Measurements from ENCODE around the gene CMTM8.

The CMTM8 gene

GRCh38 chr3:32256206-32256605 is 17.7 kb downstream of the CMTM8 start:
- H3K9ac ChIP-seq (ENCODE audit: low read depth, low read length) = no peak overlapping the region
- H3K36me3 ChIP-seq (ENCODE audit: control insufficient read depth, insufficient read depth, low read length) = no peaks in the 10 kb centered on the region
- no peaks in the 10 kb centered on the region for H3K4me1 ChIP-seq (ENCODE audit: control insufficient read depth, insufficient read depth, low read length)
- no peaks in the 10 kb centered on the region for H3K9me3 ChIP-seq (ENCODE audit: control insufficient read depth, insufficient read depth, low read length)
- no peaks in the 10 kb centered on the region for H3K27me3 ChIP-seq (ENCODE audit: control insufficient read depth, insufficient read depth, low read length)
- no peak overlapping the region for H3K4me3 ChIP-seq (ENCODE audit: low read depth, low read length)

GRCh38 chr3:32257042-32257441 is 18.6 kb downstream of the CMTM8 start:
- no peaks in the 10 kb centered on the region for H3K27me3 ChIP-seq (ENCODE audit: control insufficient read depth, insufficient read depth, low read length)

GRCh38 chr3:32257641-32258438 is 19.4 kb downstream of the CMTM8 start:
- Histone ChIP-seq H3K36me3 (ENCODE audit: control insufficient read depth, insufficient read depth, low read length) (no peaks in the 10 kb centered on the region), H3K4me3 (ENCODE audit: low read depth, low read length) (no peak overlapping the region), H3K4me1 (ENCODE audit: control insufficient read depth, insufficient read depth, low read length) (no peaks in the 10 kb centered on the region), H3K27me3 (ENCODE audit: control insufficient read depth, insufficient read depth, low read length) (no peaks in the 10 kb centered on the region), H3K9me3 (ENCODE audit: control insufficient read depth, insufficient read depth, low read length) (no peaks in the 10 kb centered on the region), H3K9ac (ENCODE audit: low read depth, low read length) (no peak overlapping the region)

More at GRCh38 chr3:32257042-32257441, 18.6 kb downstream of the CMTM8 start:
- Histone ChIP-seq H3K4me3 (ENCODE audit: low read depth, low read length) (no peak overlapping the region), H3K9me3 (ENCODE audit: control insufficient read depth, insufficient read depth, low read length) (no peaks in the 10 kb centered on the region), H3K36me3 (ENCODE audit: control insufficient read depth, insufficient read depth, low read length) (no peaks in the 10 kb centered on the region), H3K4me1 (ENCODE audit: control insufficient read depth, insufficient read depth, low read length) (no peaks in the 10 kb centered on the region), H3K9ac (ENCODE audit: low read depth, low read length) (no peak overlapping the region)

- no peaks in the 10 kb centered on the region for H3K4me1 ChIP-seq (ENCODE audit: control insufficient read depth, insufficient read depth, low read length)
- H3K9ac ChIP-seq (ENCODE audit: low read depth, low read length) = no peak overlapping the region
- no peaks in the 10 kb centered on the region for H3K36me3 ChIP-seq (ENCODE audit: control insufficient read depth, insufficient read depth, low read length)
- no peak overlapping the region for H3K4me3 ChIP-seq (ENCODE audit: low read depth, low read length)
- no peaks in the 10 kb centered on the region for H3K9me3 ChIP-seq (ENCODE audit: control insufficient read depth, insufficient read depth, low read length)
- no peaks in the 10 kb centered on the region for H3K27me3 ChIP-seq (ENCODE audit: control insufficient read depth, insufficient read depth, low read length)
These were observed 20.4 kb downstream of the CMTM8 start for GRCh38 chr3:32258869-32259268.

GRCh38 chr3:32261545-32261944 is 23.1 kb downstream of the CMTM8 start:
- no peak overlapping the region for H3K9ac ChIP-seq (ENCODE audit: low read depth, low read length)
- no peaks in the 10 kb centered on the region for H3K27me3 ChIP-seq (ENCODE audit: control insufficient read depth, insufficient read depth, low read length)
- no peaks in the 10 kb centered on the region for H3K9me3 ChIP-seq (ENCODE audit: control insufficient read depth, insufficient read depth, low read length)
- H3K36me3 ChIP-seq (ENCODE audit: control insufficient read depth, insufficient read depth, low read length) = no peaks in the 10 kb centered on the region
- H3K4me1 ChIP-seq (ENCODE audit: control insufficient read depth, insufficient read depth, low read length) = no peaks in the 10 kb centered on the region
- no peak overlapping the region for H3K4me3 ChIP-seq (ENCODE audit: low read depth, low read length)

GRCh38 chr3:32262201-32262600 is 23.7 kb downstream of the CMTM8 start:
- no peaks in the 10 kb centered on the region for H3K36me3 ChIP-seq (ENCODE audit: control insufficient read depth, insufficient read depth, low read length)
- no peak overlapping the region for H3K9ac ChIP-seq (ENCODE audit: low read depth, low read length)
- H3K4me3 ChIP-seq (ENCODE audit: low read depth, low read length) = no peak overlapping the region
- no peaks in the 10 kb centered on the region for H3K9me3 ChIP-seq (ENCODE audit: control insufficient read depth, insufficient read depth, low read length)
- H3K27me3 ChIP-seq (ENCODE audit: control insufficient read depth, insufficient read depth, low read length) = no peaks in the 10 kb centered on the region
- H3K4me1 ChIP-seq (ENCODE audit: control insufficient read depth, insufficient read depth, low read length) = no peaks in the 10 kb centered on the region

GRCh38 chr3:32274306-32274705 is 35.8 kb downstream of the CMTM8 start:
- H3K9me3 ChIP-seq (ENCODE audit: control insufficient read depth, insufficient read depth, low read length) = no peaks in the 10 kb centered on the region
- H3K4me3 ChIP-seq (ENCODE audit: low read depth, low read length) = no peak overlapping the region
- H3K4me1 ChIP-seq (ENCODE audit: control insufficient read depth, insufficient read depth, low read length) = no peaks in the 10 kb centered on the region
- no peak overlapping the region for H3K9ac ChIP-seq (ENCODE audit: low read depth, low read length)
- H3K27me3 ChIP-seq (ENCODE audit: control insufficient read depth, insufficient read depth, low read length) = no peaks in the 10 kb centered on the region
- no peaks in the 10 kb centered on the region for H3K36me3 ChIP-seq (ENCODE audit: control insufficient read depth, insufficient read depth, low read length)

- Histone ChIP-seq H3K4me1 (ENCODE audit: control insufficient read depth, insufficient read depth, low read length) (no peaks in the 10 kb centered on the region), H3K27me3 (ENCODE audit: control insufficient read depth, insufficient read depth, low read length) (no peaks in the 10 kb centered on the region), H3K36me3 (ENCODE audit: control insufficient read depth, insufficient read depth, low read length) (no peaks in the 10 kb centered on the region), H3K9me3 (ENCODE audit: control insufficient read depth, insufficient read depth, low read length) (no peaks in the 10 kb centered on the region), H3K4me3 (ENCODE audit: low read depth, low read length) (no peak overlapping the region), H3K9ac (ENCODE audit: low read depth, low read length) (no peak overlapping the region)
These were observed 37.0 kb downstream of the CMTM8 start for GRCh38 chr3:32275506-32275905.

GRCh38 chr3:32276279-32276841 is 37.9 kb downstream of the CMTM8 start:
- H3K4me3 ChIP-seq (ENCODE audit: low read depth, low read length) = no peak overlapping the region
- no peak overlapping the region for H3K9ac ChIP-seq (ENCODE audit: low read depth, low read length)
- no peaks in the 10 kb centered on the region for H3K36me3 ChIP-seq (ENCODE audit: control insufficient read depth, insufficient read depth, low read length)
- no peaks in the 10 kb centered on the region for H3K27me3 ChIP-seq (ENCODE audit: control insufficient read depth, insufficient read depth, low read length)
- no peaks in the 10 kb centered on the region for H3K9me3 ChIP-seq (ENCODE audit: control insufficient read depth, insufficient read depth, low read length)
- H3K4me1 ChIP-seq (ENCODE audit: control insufficient read depth, insufficient read depth, low read length) = no peaks in the 10 kb centered on the region

GRCh38 chr3:32278714-32279113 is 40.2 kb downstream of the CMTM8 start:
- H3K4me1 ChIP-seq (ENCODE audit: control insufficient read depth, insufficient read depth, low read length) = no peaks in the 10 kb centered on the region
- H3K36me3 ChIP-seq (ENCODE audit: control insufficient read depth, insufficient read depth, low read length) = no peaks in the 10 kb centered on the region
- H3K9ac ChIP-seq (ENCODE audit: low read depth, low read length) = no peak overlapping the region
- H3K9me3 ChIP-seq (ENCODE audit: control insufficient read depth, insufficient read depth, low read length) = no peaks in the 10 kb centered on the region
- no peaks in the 10 kb centered on the region for H3K27me3 ChIP-seq (ENCODE audit: control insufficient read depth, insufficient read depth, low read length)
- H3K4me3 ChIP-seq (ENCODE audit: low read depth, low read length) = no peak overlapping the region

GRCh38 chr3:32280262-32280910 is 41.9 kb downstream of the CMTM8 start:
- H3K36me3 ChIP-seq (ENCODE audit: control insufficient read depth, insufficient read depth, low read length) = no peaks in the 10 kb centered on the region
- no peaks in the 10 kb centered on the region for H3K4me1 ChIP-seq (ENCODE audit: control insufficient read depth, insufficient read depth, low read length)
- no peaks in the 10 kb centered on the region for H3K27me3 ChIP-seq (ENCODE audit: control insufficient read depth, insufficient read depth, low read length)
- no peak overlapping the region for H3K4me3 ChIP-seq (ENCODE audit: low read depth, low read length)
- no peaks in the 10 kb centered on the region for H3K9me3 ChIP-seq (ENCODE audit: control insufficient read depth, insufficient read depth, low read length)
- no peak overlapping the region for H3K9ac ChIP-seq (ENCODE audit: low read depth, low read length)

- H3K27me3 ChIP-seq (ENCODE audit: control insufficient read depth, insufficient read depth, low read length) = no peaks in the 10 kb centered on the region
- no peaks in the 10 kb centered on the region for H3K36me3 ChIP-seq (ENCODE audit: control insufficient read depth, insufficient read depth, low read length)
- H3K4me1 ChIP-seq (ENCODE audit: control insufficient read depth, insufficient read depth, low read length) = no peaks in the 10 kb centered on the region
- no peak overlapping the region for H3K4me3 ChIP-seq (ENCODE audit: low read depth, low read length)
- H3K9ac ChIP-seq (ENCODE audit: low read depth, low read length) = no peak overlapping the region
- H3K9me3 ChIP-seq (ENCODE audit: control insufficient read depth, insufficient read depth, low read length) = no peaks in the 10 kb centered on the region
These were observed 43.2 kb downstream of the CMTM8 start for GRCh38 chr3:32281570-32282106.
